Measurements from ENCODE around the gene TNFSF9.

Gene TNFSF9

DNA sequence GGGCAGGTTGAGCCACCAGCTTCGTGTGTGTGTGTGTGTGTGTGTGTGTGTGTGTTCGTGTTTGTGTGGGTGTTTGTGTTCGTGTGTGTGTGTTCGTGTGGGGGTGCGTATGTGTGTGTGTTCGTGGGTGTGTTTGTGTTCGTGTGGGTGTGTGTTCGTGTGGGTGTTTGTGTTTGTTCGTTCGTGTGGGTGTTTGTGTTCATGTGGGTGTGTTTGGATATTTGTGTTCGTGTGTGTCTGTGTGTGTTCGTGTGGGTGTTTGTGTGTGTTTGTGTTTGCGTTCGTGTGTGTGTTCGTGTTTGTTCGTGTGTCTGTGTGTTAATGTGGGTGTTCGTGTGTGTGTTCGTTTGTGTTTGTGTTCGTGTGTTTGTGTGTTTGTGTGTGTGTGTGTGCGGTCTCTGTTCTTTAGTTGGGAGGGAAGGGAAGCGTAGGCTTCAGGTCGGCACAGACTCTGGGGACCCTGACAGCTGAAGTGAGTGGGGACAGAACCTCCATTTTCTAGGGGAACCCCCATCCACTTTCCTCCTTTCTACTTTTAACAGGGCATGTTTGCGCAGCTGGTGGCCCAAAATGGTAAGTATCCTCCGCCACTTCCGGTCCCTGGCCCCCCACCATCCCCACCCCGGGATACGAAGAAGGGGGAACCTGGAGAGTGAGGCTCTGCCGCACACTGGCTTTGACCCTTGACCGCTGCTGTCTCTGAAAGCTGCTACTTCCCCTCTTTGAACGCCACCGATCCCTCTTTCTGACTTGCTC, 1.6 kb downstream of the TNFSF9 start (continued):
- TF ChIP-seq ZNF302 (tag by site-specific recombination; IDR thresholded peaks at IDR 0.05; ENCODE audit: low read depth) (no peak), ZSCAN16 (tag by site-specific recombination; IDR thresholded peaks at IDR 0.05) (no peak), GLIS1 (tag by site-specific recombination; IDR thresholded peaks at IDR 0.05) (peak; percentile 62; the same call in 1 of the 2 replicates), MZF1 (tag by site-specific recombination; IDR thresholded peaks at IDR 0.05; ENCODE audit: borderline replicate concordance) (no peak), ZNF24 (tag by site-specific recombination; IDR thresholded peaks at IDR 0.05) (no peak), REPIN1 (tag by site-specific recombination; IDR thresholded peaks at IDR 0.05; ENCODE audit: low read depth) (no peak), ZNF311 (tag by site-specific recombination; IDR thresholded peaks at IDR 0.05; ENCODE audit: borderline replicate concordance) (0 out of 2 replicates have a peak, but pooled peaks have one; percentile 40), ZNF138 (tag by site-specific recombination; IDR thresholded peaks at IDR 0.05; ENCODE audit: borderline replicate concordance) (no peak), ZNF37A (tag by site-specific recombination; IDR thresholded peaks at IDR 0.05) (no peak), OSR2 (tag by site-specific recombination; IDR thresholded peaks at IDR 0.05) (no peak; the same call in 1 of the 2 replicates), ZNF621 (tag by site-specific recombination; IDR thresholded peaks at IDR 0.05) (peak; percentile 82), TRIM28 (IDR thresholded peaks at IDR 0.05; ENCODE audit: borderline replicate concordance, low read length) (no peak), ZNF510 (tag by site-specific recombination; IDR thresholded peaks at IDR 0.05; ENCODE audit: insufficient replicate concordance) (no peak), ZNF292 (tag by site-specific recombination; IDR thresholded peaks at IDR 0.05; ENCODE audit: borderline replicate concordance, low read depth) (no peak), ZNF473 (tag by site-specific recombination; IDR thresholded peaks at IDR 0.05) (peak; percentile 72), ZNF548 (tag by site-specific recombination; IDR thresholded peaks at IDR 0.05) (no peak), KLF8 (tag by site-specific recombination; IDR thresholded peaks at IDR 0.05) (peak; percentile 77), GLI4 (tag by site-specific recombination; IDR thresholded peaks at IDR 0.05) (peak; percentile 83), ZNF555 (tag by site-specific recombination; conservative IDR thresholded peaks at IDR 0.05) (no peak), ZSCAN30 (tag by site-specific recombination; IDR thresholded peaks at IDR 0.05) (no peak), ZNF626 (tag by site-specific recombination; IDR thresholded peaks at IDR 0.05) (no peak), ZNF785 (tag by site-specific recombination; IDR thresholded peaks at IDR 0.05) (peak; percentile 92), MEIS1 (CRISPR knock-in tag; IDR thresholded peaks at IDR 0.05; ENCODE audit: borderline replicate concordance) (no peak), ZNF544 (tag by site-specific recombination; IDR thresholded peaks at IDR 0.05) (no peak), ZBTB21 (tag by site-specific recombination; IDR thresholded peaks at IDR 0.05) (peak; percentile 33; the same call in 1 of the 2 replicates), ZNF140 (tag by site-specific recombination; IDR thresholded peaks at IDR 0.05) (no peak), ZNF202 (tag by site-specific recombination; IDR thresholded peaks at IDR 0.05; ENCODE audit: borderline replicate concordance) (no peak), ZBTB7A (tag by site-specific recombination; IDR thresholded peaks at IDR 0.05; ENCODE audit: low read depth) (peak; percentile 99), YY2 (tag by site-specific recombination; IDR thresholded peaks at IDR 0.05) (no peak; the same call in 1 of the 2 replicates), WT1 (tag by site-specific recombination; IDR thresholded peaks at IDR 0.05) (no peak), ZNF549 (tag by site-specific recombination; IDR thresholded peaks at IDR 0.05) (no peak), ZFP69B (tag by site-specific recombination; IDR thresholded peaks at IDR 0.05) (no peak)
- TF ChIP-seq, protein P1, sequence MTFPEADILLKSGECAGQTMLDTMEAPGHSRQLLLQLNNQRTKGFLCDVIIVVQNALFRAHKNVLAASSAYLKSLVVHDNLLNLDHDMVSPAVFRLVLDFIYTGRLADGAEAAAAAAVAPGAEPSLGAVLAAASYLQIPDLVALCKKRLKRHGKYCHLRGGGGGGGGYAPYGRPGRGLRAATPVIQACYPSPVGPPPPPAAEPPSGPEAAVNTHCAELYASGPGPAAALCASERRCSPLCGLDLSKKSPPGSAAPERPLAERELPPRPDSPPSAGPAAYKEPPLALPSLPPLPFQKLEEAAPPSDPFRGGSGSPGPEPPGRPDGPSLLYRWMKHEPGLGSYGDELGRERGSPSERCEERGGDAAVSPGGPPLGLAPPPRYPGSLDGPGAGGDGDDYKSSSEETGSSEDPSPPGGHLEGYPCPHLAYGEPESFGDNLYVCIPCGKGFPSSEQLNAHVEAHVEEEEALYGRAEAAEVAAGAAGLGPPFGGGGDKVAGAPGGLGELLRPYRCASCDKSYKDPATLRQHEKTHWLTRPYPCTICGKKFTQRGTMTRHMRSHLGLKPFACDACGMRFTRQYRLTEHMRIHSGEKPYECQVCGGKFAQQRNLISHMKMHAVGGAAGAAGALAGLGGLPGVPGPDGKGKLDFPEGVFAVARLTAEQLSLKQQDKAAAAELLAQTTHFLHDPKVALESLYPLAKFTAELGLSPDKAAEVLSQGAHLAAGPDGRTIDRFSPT (tag by site-specific recombination; IDR thresholded peaks at IDR 0.05) = peak; percentile 65; the same call in 1 of the 2 replicates
- TF ChIP-seq, protein P2, sequence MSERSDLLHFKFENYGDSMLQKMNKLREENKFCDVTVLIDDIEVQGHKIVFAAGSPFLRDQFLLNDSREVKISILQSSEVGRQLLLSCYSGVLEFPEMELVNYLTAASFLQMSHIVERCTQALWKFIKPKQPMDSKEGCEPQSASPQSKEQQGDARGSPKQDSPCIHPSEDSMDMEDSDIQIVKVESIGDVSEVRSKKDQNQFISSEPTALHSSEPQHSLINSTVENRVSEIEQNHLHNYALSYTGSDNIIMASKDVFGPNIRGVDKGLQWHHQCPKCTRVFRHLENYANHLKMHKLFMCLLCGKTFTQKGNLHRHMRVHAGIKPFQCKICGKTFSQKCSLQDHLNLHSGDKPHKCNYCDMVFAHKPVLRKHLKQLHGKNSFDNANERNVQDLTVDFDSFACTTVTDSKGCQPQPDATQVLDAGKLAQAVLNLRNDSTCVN (tag by site-specific recombination; optimal IDR thresholded peaks at IDR 0.05) = peak; percentile 29
- TF ChIP-seq, protein P3, sequence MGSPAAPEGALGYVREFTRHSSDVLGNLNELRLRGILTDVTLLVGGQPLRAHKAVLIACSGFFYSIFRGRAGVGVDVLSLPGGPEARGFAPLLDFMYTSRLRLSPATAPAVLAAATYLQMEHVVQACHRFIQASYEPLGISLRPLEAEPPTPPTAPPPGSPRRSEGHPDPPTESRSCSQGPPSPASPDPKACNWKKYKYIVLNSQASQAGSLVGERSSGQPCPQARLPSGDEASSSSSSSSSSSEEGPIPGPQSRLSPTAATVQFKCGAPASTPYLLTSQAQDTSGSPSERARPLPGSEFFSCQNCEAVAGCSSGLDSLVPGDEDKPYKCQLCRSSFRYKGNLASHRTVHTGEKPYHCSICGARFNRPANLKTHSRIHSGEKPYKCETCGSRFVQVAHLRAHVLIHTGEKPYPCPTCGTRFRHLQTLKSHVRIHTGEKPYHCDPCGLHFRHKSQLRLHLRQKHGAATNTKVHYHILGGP (tag by site-specific recombination; IDR thresholded peaks at IDR 0.05) = no peak
